SK-N-SH (cell line): ENCODE measurements around the gene SLC9A7. TPM values are rescaled to one million over a fixed set of nuclear protein-coding genes. Genes with fewer than 3 reads are reported as not detected.

Experiments
- CTCF ChIA-PET: fragments of 300-600, 350-600 bp; formaldehyde crosslinking; extraction: SDS; loops from one replicate; lab custom pipeline; 2021; lab: Yijun Ruan, JAX
- POLR2A ChIA-PET: fragments of 350-600 bp; sonication (Branson Sonifier 250); formaldehyde crosslinking; extraction: SDS; loops from one replicate; lab custom pipeline; 2020; ENCODE audit warnings: antibody characterized with exemption, inconsistent platforms; lab: Yijun Ruan, JAX
- DNase-seq: peaks from one replicate; pipeline ENCODE4 v3.0.0; 2012
- H2AFZ ChIP-seq: fragments of 200-600 bp; sonication (generic); 2 replicates; pipeline ENCODE4 v1.8.1; 2016; ENCODE audit warnings: antibody characterized with exemption, mild to moderate bottlenecking, low read depth
- H3F3A ChIP-seq: fragments of 200-600 bp; sonication (generic); replicated peaks from 2 replicates; pipeline ENCODE3; 2016; ENCODE audit warnings: antibody characterized with exemption, mild to moderate bottlenecking; ENCODE audit not compliant: insufficient read depth
- H3K27ac ChIP-seq, 2 experiments: fragments of 200-500 bp in 1 of 2; fragments of 200-600 bp in 1 of 2; sonication (Bioruptor generic) in 1 of 2; sonication (generic), shearing (Covaris generic) in 1 of 2; 2 replicates each; pipeline versions ENCODE4 v1.5.1 to v1.6.1; 2014 to 2016; ENCODE audit warnings: low read depth in 2 of 2, inconsistent platforms in 1 of 2, low read length in 1 of 2, mild to moderate bottlenecking in 1 of 2, mixed read lengths in 1 of 2
- H3K27me3 ChIP-seq: fragments of 200-600 bp; sonication (generic), shearing (Covaris generic); 2 replicates; pipeline ENCODE4 v1.6.1; 2016; ENCODE audit warnings: mixed run types; ENCODE audit not compliant: insufficient read depth
- H3K36me3 ChIP-seq, 2 experiments: fragments of 200-500 bp in 1 of 2; fragments of 200-600 bp in 1 of 2; sonication (Bioruptor generic) in 1 of 2; sonication (generic) in 1 of 2; replicated peaks in 1 of 2; 2 replicates each; pipeline versions ENCODE3 to v1.5.1; 2014 to 2016; ENCODE audit warnings: low read length in 1 of 2, mild to moderate bottlenecking in 1 of 2; ENCODE audit not compliant: insufficient read depth in 2 of 2, control insufficient read depth in 1 of 2
- H3K4me1 ChIP-seq, 2 experiments: fragments of 200-500 bp in 1 of 2; fragments of 200-600 bp in 1 of 2; sonication (Bioruptor generic) in 1 of 2; sonication (generic), shearing (Covaris generic) in 1 of 2; 2 replicates each; pipeline versions ENCODE4 v1.5.1 to v1.6.1; 2014 to 2016; ENCODE audit warnings: low read depth in 1 of 2, low read length in 1 of 2, mixed run types in 1 of 2; ENCODE audit not compliant: insufficient read depth in 2 of 2, control insufficient read depth in 1 of 2
- H3K4me2 ChIP-seq: fragments of 200-600 bp; sonication (generic), shearing (Covaris generic); 2 replicates; pipeline ENCODE4 v1.6.1; 2017; ENCODE audit warnings: mixed run types
- H3K4me3 ChIP-seq, 2 experiments: fragments of 200-500 bp in 1 of 2; fragments of 200-600 bp in 1 of 2; sonication (Bioruptor generic) in 1 of 2; sonication (generic), shearing (Covaris generic) in 1 of 2; 2 replicates each; pipeline versions ENCODE4 v1.5.1 to v1.8.1; 2014 to 2016; ENCODE audit warnings: low read depth in 2 of 2, inconsistent platforms in 1 of 2, low read length in 1 of 2, mild to moderate bottlenecking in 1 of 2, mixed read lengths in 1 of 2, moderate library complexity in 1 of 2
- H3K79me2 ChIP-seq: fragments of 200-600 bp; sonication (generic); 2 replicates; pipeline ENCODE4 v1.8.1; 2017; ENCODE audit warnings: mild to moderate bottlenecking; ENCODE audit not compliant: insufficient read depth
- H3K9ac ChIP-seq: fragments of 200-600 bp; sonication (generic); 2 replicates; pipeline ENCODE4 v1.6.1; 2017; ENCODE audit warnings: mixed run types
- H3K9me2 ChIP-seq: fragments of 200-600 bp; sonication (generic); 2 replicates; pipeline ENCODE4 v1.6.1; 2017; ENCODE audit warnings: mixed run types
- H3K9me3 ChIP-seq: fragments of 200-600 bp; sonication (generic); 2 replicates; pipeline ENCODE4 v1.6.1; 2017; ENCODE audit warnings: mixed run types, mild to moderate bottlenecking, moderate library complexity
- H4K20me1 ChIP-seq: fragments of 200-600 bp; sonication (generic); 2 replicates; pipeline ENCODE4 v1.6.1; 2017; ENCODE audit warnings: mild to moderate bottlenecking, mixed run types; ENCODE audit not compliant: insufficient read depth
- CTCF ChIP-seq: fragments of 200-600 bp; sonication (generic); IDR thresholded peaks from 2 replicates; pipeline ENCODE4 v1.6.1; 2017; ENCODE audit warnings: antibody characterized with exemption, mild to moderate bottlenecking, moderate library complexity
- EP300 ChIP-seq, 2 experiments: IDR thresholded peaks; 2 replicates each; pipeline versions ENCODE4 v1.4.0 to v1.6.1; 2012; ENCODE audit warnings: borderline replicate concordance in 1 of 2, low read depth in 1 of 2, low read length in 1 of 2
- EZH2phosphoT487 ChIP-seq: fragments of 200-600 bp; sonication (generic); IDR thresholded peaks from 2 replicates; pipeline ENCODE4 v1.6.1; 2017; ENCODE audit warnings: low read depth, mixed run types, mild to moderate bottlenecking, antibody characterized with exemption, moderate library complexity, borderline replicate concordance
- FOSL2 ChIP-seq: IDR thresholded peaks from 2 replicates; pipeline ENCODE4 v1.4.0; 2012; ENCODE audit warnings: low read depth, mild to moderate bottlenecking, moderate library complexity, borderline replicate concordance
- FOXJ3 ChIP-seq: sonication (generic); formaldehyde crosslinking; IDR thresholded peaks from 2 replicates; pipeline ENCODE4 v1.5.1; 2020; ENCODE audit warnings: mild to moderate bottlenecking, missing genetic modification reagents
- FOXM1 ChIP-seq: IDR thresholded peaks from 2 replicates; pipeline ENCODE4 v1.4.0; 2012; ENCODE audit warnings: low read depth, mild to moderate bottlenecking
- GABPA ChIP-seq: IDR thresholded peaks from 2 replicates; pipeline ENCODE4 v1.4.0; 2012; ENCODE audit warnings: low read depth, mild to moderate bottlenecking
- IRF3 ChIP-seq: fragments of 150-350 bp; IDR thresholded peaks from 2 replicates; pipeline ENCODE4 v1.6.1; 2016; ENCODE audit warnings: mild to moderate bottlenecking, low read depth, low read length
- JUND ChIP-seq: IDR thresholded peaks from 2 replicates; pipeline ENCODE4 v1.4.0; 2012
- MAX ChIP-seq: IDR thresholded peaks from 2 replicates; pipeline ENCODE4 v1.4.0; 2012; ENCODE audit warnings: low read depth
- MEF2A ChIP-seq: IDR thresholded peaks from 2 replicates; pipeline ENCODE4 v1.4.0; 2012; ENCODE audit warnings: low read depth, borderline replicate concordance
- MXI1 ChIP-seq: IDR thresholded peaks from 2 replicates; pipeline ENCODE4 v1.6.1; 2012; ENCODE audit warnings: mild to moderate bottlenecking, low read depth, low read length, improper control_type of control experiment
- NFIC ChIP-seq: IDR thresholded peaks from 2 replicates; pipeline ENCODE4 v1.4.0; 2012; ENCODE audit warnings: borderline replicate concordance
- NRF1 ChIP-seq: IDR thresholded peaks from 2 replicates; pipeline ENCODE4 v1.6.1; 2012; ENCODE audit warnings: low read depth, mild to moderate bottlenecking, low read length
- PBX3 ChIP-seq: IDR thresholded peaks from 2 replicates; pipeline ENCODE4; 2012
- POLR2AphosphoS5 ChIP-seq: IDR thresholded peaks from 2 replicates; pipeline ENCODE4 v1.6.1; 2012; ENCODE audit warnings: low read depth, low read length
- RAD21 ChIP-seq: IDR thresholded peaks from 2 replicates; pipeline ENCODE4 v1.6.1; 2012; ENCODE audit warnings: mild to moderate bottlenecking, low read length
- RCOR1 ChIP-seq: fragments of 150-350 bp; IDR thresholded peaks from 2 replicates; pipeline ENCODE4 v1.6.1; 2017; ENCODE audit warnings: antibody characterized with exemption, low read length
- REST ChIP-seq: IDR thresholded peaks from 2 replicates; pipeline ENCODE4 v1.6.1; 2012; ENCODE audit warnings: mild to moderate bottlenecking, low read depth, low read length, moderate library complexity
- RXRA ChIP-seq: IDR thresholded peaks from 2 replicates; pipeline ENCODE4 v1.4.0; 2012; ENCODE audit warnings: low read depth, mild to moderate bottlenecking, borderline replicate concordance
- SIN3A ChIP-seq: IDR thresholded peaks from 2 replicates; pipeline ENCODE4 v1.6.1; 2012; ENCODE audit warnings: low read depth, mild to moderate bottlenecking, low read length, moderate library complexity, borderline replicate concordance
- SMC3 ChIP-seq: IDR thresholded peaks from 2 replicates; pipeline ENCODE4 v1.6.1; 2012; ENCODE audit warnings: low read depth, low read length, improper control_type of control experiment
- TAF1 ChIP-seq: IDR thresholded peaks from 2 replicates; pipeline ENCODE4 v1.6.1; 2012; ENCODE audit warnings: low read depth, mild to moderate bottlenecking, low read length, moderate library complexity, borderline replicate concordance
- TEAD4 ChIP-seq: IDR thresholded peaks from 2 replicates; pipeline ENCODE4 v1.4.0; 2012; ENCODE audit warnings: mild to moderate bottlenecking, borderline replicate concordance; ENCODE audit not compliant: insufficient read depth
- USF1 ChIP-seq: IDR thresholded peaks from 2 replicates; pipeline ENCODE4 v1.4.0; 2012; ENCODE audit warnings: low read depth, borderline replicate concordance
- YY1 ChIP-seq: IDR thresholded peaks from 2 replicates; pipeline ENCODE4 v1.4.0; 2012; ENCODE audit warnings: low read depth, mild to moderate bottlenecking
- WGBS: methylation state at CpG from one replicate; pipeline ENCODE4 v1.1.6; 2017; ENCODE audit warnings: low lambda C conversion rate; 5-methylcytosine and 5-hydroxymethylcytosine counted together
- polyA plus RNA-seq, 3 experiments: library from polyadenylated mRNA; depleted of rRNA; stranded (reverse); fragments of >200 nt; gene quantifications; 2 replicates each; pipeline ENCODE4 v1.2.3, GENCODE V29; 2012

The SLC9A7 gene
- polyA plus RNA-seq, 1 of the 3 experiments (the other 2 are of a cell fraction) = 10.5 TPM

GRCh38 chrX:46582325-46582724 lies 176.6 kb downstream of the SLC9A7 start:
- Histone ChIP-seq H3K4me2 (peak overlapping the region; percentile 70), H3K79me2 (peaks cover 41% of the 10 kb centered on the region; the same call in 1 of the 2 replicates), H3K9me2 (no peaks in the 10 kb centered on the region), H3K9ac (peak overlapping the region; percentile 76; the same call in 1 of the 2 replicates), H3K27me3 (no peaks in the 10 kb centered on the region), H2AFZ (no peak overlapping the region), H3F3A (peaks cover 30% of the 10 kb centered on the region), H3K36me3 (peaks cover 0 to 3% of the 10 kb centered on the region in 2 experiments), H3K9me3 (no peaks in the 10 kb centered on the region), H4K20me1 (no peaks in the 10 kb centered on the region), H3K4me3 (peak overlapping the region in 1 of 2 experiments; percentile 17; a peak in 1 of 4 replicates), H3K27ac (peak overlapping the region; percentile 53 to 98; a peak in 3 of 4 replicates), H3K4me1 (peaks cover 0 to 24% of the 10 kb centered on the region in 2 experiments; a peak in 2 of 4 replicates)
- ChIA-PET CTCF (no interaction called here), POLR2A (no interaction called here)
- DNase-seq = no peak
- WGBS = 16% methylated on average over 3 of the region's 3 CpGs
- TF ChIP-seq FOXM1 (no peak), SMC3 (no peak), MAX (no peak), PBX3 (peak; percentile 91), CTCF (no peak), JUND (0 out of 2 replicates have a peak, but pooled peaks have one; percentile 52), FOSL2 (peak; percentile 62; the same call in 1 of the 2 replicates), MXI1 (no peak), SIN3A (no peak), EZH2phosphoT487 (no peak), REST (no peak), EP300 (IDR thresholded peaks at IDR 0.05; ENCODE audit: borderline replicate concordance in 1 of 2, low read depth in 1 of 2, low read length in 1 of 2) (peak in 1 of 2 experiments; percentile 31; a peak in 1 of 4 replicates), USF1 (no peak), NRF1 (no peak), TAF1 (no peak), NFIC (no peak), FOXJ3 (no peak), RAD21 (no peak), RXRA (peak; percentile 48; the same call in 1 of the 2 replicates), YY1 (no peak), GABPA (no peak), TEAD4 (peak; percentile 70), POLR2AphosphoS5 (no peak), IRF3 (no peak), MEF2A (no peak), RCOR1 (no peak)
